ENCODE results near the gene SEMA7A. TPM values are rescaled to one million over a fixed set of nuclear protein-coding genes. Genes with fewer than 3 reads are reported as not detected.
A peak's percentile ranks its signal among the peaks of the same experiment; 100 is the strongest.

Gene SEMA7A
- total and polyA plus RNA-seq, 9 of the 15 experiments (the other 6 are each of a cell fraction or from before 2014, with no cell fraction given) = 0.04 to 8.2 (median 5.4) TPM; not detected in 1

DNA sequence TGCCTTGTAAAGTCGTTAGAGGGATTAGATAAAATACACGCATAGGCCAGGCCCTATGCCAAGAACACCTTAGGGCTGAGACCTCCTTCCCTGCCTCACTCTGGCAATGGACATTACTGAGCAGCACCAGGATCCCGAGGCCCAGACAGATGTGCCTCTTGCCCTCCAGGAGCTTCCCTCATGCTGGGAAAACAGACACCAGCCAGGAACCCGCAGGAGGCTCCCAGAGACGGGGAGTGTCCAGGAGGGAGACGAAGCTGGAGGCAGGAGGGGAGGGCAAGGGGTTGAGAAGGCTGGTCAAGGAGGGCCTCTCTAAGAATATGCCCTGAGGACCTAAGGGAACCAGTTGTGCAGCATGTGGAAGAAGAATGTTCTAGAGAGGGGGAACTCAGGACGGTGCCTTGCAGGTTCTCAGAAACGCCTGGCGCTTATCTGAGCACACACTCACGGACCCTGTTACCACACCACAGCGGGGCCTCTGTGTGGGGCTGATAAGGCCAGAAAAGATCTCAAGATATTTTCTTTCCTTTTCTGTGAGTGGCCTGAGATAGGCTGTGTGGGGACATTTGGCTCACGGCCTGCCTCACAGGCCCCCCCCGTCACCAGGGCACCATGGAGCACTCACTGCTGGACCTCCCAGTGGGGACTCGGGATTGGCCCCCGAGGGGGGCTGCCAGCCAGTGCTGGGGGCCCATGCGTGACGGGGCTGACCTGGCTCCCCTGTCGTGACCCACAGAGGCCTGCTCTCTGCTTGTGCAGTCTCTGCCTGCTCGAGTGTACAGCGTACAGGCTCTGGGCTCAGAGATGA is 44.3 kb downstream of the SEMA7A start (continued):
- TF ChIP-seq, protein P1, sequence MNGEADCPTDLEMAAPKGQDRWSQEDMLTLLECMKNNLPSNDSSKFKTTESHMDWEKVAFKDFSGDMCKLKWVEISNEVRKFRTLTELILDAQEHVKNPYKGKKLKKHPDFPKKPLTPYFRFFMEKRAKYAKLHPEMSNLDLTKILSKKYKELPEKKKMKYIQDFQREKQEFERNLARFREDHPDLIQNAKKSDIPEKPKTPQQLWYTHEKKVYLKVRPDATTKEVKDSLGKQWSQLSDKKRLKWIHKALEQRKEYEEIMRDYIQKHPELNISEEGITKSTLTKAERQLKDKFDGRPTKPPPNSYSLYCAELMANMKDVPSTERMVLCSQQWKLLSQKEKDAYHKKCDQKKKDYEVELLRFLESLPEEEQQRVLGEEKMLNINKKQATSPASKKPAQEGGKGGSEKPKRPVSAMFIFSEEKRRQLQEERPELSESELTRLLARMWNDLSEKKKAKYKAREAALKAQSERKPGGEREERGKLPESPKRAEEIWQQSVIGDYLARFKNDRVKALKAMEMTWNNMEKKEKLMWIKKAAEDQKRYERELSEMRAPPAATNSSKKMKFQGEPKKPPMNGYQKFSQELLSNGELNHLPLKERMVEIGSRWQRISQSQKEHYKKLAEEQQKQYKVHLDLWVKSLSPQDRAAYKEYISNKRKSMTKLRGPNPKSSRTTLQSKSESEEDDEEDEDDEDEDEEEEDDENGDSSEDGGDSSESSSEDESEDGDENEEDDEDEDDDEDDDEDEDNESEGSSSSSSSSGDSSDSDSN (IDR thresholded peaks at IDR 0.05; ENCODE audit: borderline replicate concordance in 1 of 2, low read depth in 2 of 2, low read length in 2 of 2) = no peak
- TF ChIP-seq, protein P2, sequence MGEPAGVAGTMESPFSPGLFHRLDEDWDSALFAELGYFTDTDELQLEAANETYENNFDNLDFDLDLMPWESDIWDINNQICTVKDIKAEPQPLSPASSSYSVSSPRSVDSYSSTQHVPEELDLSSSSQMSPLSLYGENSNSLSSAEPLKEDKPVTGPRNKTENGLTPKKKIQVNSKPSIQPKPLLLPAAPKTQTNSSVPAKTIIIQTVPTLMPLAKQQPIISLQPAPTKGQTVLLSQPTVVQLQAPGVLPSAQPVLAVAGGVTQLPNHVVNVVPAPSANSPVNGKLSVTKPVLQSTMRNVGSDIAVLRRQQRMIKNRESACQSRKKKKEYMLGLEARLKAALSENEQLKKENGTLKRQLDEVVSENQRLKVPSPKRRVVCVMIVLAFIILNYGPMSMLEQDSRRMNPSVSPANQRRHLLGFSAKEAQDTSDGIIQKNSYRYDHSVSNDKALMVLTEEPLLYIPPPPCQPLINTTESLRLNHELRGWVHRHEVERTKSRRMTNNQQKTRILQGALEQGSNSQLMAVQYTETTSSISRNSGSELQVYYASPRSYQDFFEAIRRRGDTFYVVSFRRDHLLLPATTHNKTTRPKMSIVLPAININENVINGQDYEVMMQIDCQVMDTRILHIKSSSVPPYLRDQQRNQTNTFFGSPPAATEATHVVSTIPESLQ (CRISPR knock-in tag; IDR thresholded peaks at IDR 0.05) = 0 out of 2 replicates have a peak, but pooled peaks have one; percentile 43
- TF ChIP-seq RBBP5 (IDR thresholded peaks at IDR 0.05; ENCODE audit: borderline replicate concordance, insufficient read depth, low read length, poor library complexity, severe bottlenecking) (peak; percentile 85), DIDO1 (tag; IDR thresholded peaks at IDR 0.05; ENCODE audit: low read depth) (0 out of 2 replicates have a peak, but pooled peaks have one; percentile 25), EP300 (IDR thresholded peaks at IDR 0.05; ENCODE audit: low read length) (peak; percentile 100)
- TF ChIP-seq, protein P3, sequence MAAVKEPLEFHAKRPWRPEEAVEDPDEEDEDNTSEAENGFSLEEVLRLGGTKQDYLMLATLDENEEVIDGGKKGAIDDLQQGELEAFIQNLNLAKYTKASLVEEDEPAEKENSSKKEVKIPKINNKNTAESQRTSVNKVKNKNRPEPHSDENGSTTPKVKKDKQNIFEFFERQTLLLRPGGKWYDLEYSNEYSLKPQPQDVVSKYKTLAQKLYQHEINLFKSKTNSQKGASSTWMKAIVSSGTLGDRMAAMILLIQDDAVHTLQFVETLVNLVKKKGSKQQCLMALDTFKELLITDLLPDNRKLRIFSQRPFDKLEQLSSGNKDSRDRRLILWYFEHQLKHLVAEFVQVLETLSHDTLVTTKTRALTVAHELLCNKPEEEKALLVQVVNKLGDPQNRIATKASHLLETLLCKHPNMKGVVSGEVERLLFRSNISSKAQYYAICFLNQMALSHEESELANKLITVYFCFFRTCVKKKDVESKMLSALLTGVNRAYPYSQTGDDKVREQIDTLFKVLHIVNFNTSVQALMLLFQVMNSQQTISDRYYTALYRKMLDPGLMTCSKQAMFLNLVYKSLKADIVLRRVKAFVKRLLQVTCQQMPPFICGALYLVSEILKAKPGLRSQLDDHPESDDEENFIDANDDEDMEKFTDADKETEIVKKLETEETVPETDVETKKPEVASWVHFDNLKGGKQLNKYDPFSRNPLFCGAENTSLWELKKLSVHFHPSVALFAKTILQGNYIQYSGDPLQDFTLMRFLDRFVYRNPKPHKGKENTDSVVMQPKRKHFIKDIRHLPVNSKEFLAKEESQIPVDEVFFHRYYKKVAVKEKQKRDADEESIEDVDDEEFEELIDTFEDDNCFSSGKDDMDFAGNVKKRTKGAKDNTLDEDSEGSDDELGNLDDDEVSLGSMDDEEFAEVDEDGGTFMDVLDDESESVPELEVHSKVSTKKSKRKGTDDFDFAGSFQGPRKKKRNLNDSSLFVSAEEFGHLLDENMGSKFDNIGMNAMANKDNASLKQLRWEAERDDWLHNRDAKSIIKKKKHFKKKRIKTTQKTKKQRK (IDR thresholded peaks at IDR 0.05; ENCODE audit: borderline replicate concordance, low read depth, low read length) = no peak
- TF ChIP-seq, protein P4, sequence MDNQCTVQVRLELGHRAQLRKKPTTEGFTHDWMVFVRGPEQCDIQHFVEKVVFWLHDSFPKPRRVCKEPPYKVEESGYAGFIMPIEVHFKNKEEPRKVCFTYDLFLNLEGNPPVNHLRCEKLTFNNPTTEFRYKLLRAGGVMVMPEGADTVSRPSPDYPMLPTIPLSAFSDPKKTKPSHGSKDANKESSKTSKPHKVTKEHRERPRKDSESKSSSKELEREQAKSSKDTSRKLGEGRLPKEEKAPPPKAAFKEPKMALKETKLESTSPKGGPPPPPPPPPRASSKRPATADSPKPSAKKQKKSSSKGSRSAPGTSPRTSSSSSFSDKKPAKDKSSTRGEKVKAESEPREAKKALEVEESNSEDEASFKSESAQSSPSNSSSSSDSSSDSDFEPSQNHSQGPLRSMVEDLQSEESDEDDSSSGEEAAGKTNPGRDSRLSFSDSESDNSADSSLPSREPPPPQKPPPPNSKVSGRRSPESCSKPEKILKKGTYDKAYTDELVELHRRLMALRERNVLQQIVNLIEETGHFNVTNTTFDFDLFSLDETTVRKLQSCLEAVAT (IDR thresholded peaks at IDR 0.05) = peak; percentile 70 to 96; a peak in 3 of 4 replicates
- TF ChIP-seq, protein P5, sequence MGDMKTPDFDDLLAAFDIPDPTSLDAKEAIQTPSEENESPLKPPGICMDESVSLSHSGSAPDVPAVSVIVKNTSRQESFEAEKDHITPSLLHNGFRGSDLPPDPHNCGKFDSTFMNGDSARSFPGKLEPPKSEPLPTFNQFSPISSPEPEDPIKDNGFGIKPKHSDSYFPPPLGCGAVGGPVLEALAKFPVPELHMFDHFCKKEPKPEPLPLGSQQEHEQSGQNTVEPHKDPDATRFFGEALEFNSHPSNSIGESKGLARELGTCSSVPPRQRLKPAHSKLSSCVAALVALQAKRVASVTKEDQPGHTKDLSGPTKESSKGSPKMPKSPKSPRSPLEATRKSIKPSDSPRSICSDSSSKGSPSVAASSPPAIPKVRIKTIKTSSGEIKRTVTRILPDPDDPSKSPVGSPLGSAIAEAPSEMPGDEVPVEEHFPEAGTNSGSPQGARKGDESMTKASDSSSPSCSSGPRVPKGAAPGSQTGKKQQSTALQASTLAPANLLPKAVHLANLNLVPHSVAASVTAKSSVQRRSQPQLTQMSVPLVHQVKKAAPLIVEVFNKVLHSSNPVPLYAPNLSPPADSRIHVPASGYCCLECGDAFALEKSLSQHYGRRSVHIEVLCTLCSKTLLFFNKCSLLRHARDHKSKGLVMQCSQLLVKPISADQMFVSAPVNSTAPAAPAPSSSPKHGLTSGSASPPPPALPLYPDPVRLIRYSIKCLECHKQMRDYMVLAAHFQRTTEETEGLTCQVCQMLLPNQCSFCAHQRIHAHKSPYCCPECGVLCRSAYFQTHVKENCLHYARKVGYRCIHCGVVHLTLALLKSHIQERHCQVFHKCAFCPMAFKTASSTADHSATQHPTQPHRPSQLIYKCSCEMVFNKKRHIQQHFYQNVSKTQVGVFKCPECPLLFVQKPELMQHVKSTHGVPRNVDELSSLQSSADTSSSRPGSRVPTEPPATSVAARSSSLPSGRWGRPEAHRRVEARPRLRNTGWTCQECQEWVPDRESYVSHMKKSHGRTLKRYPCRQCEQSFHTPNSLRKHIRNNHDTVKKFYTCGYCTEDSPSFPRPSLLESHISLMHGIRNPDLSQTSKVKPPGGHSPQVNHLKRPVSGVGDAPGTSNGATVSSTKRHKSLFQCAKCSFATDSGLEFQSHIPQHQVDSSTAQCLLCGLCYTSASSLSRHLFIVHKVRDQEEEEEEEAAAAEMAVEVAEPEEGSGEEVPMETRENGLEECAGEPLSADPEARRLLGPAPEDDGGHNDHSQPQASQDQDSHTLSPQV (IDR thresholded peaks at IDR 0.05) = peak; percentile 99

Measured in K562 (cell line).